Mesodermal cell (in vitro differentiated cells): ENCODE results near the gene KRTAP5-7.

ENCODE experiments used
- H3K27ac ChIP-seq: 2 replicates; pipeline ENCODE4 v1.7.0; 2013; ENCODE audit warnings: mild to moderate bottlenecking, low read depth, low read length, moderate library complexity; ENCODE audit not compliant: severe bottlenecking
- H3K36me3 ChIP-seq: 2 replicates; pipeline ENCODE4 v1.7.1; 2013; ENCODE audit warnings: mild to moderate bottlenecking, low read length, moderate library complexity; ENCODE audit not compliant: control insufficient read depth, insufficient read depth
- H3K4me1 ChIP-seq: one replicate; pipeline ENCODE4 v1.7.1; 2013; ENCODE audit warnings: mild to moderate bottlenecking, low read length; ENCODE audit not compliant: insufficient read depth, control insufficient read depth, poor library complexity, severe bottlenecking
- H3K4me3 ChIP-seq: 2 replicates; pipeline ENCODE4 v1.7.0; 2013; ENCODE audit warnings: low read length, control low read depth, mild to moderate bottlenecking; ENCODE audit not compliant: insufficient read depth, poor library complexity, severe bottlenecking; ENCODE audit errors: extremely low read depth
- H3K9me3 ChIP-seq: 2 replicates; pipeline ENCODE4 v1.7.1; 2013; ENCODE audit warnings: mild to moderate bottlenecking, low read length, moderate library complexity; ENCODE audit not compliant: control insufficient read depth
- WGBS, 2 experiments: methylation state at CpG; one replicate each; pipeline ENCODE4 v1.1.5; 2013; ENCODE audit warnings: missing lambda C conversion rate in 2 of 2; ENCODE audit not compliant: insufficient coverage in 2 of 2; 5-methylcytosine and 5-hydroxymethylcytosine counted together

Gene KRTAP5-7

DNA sequence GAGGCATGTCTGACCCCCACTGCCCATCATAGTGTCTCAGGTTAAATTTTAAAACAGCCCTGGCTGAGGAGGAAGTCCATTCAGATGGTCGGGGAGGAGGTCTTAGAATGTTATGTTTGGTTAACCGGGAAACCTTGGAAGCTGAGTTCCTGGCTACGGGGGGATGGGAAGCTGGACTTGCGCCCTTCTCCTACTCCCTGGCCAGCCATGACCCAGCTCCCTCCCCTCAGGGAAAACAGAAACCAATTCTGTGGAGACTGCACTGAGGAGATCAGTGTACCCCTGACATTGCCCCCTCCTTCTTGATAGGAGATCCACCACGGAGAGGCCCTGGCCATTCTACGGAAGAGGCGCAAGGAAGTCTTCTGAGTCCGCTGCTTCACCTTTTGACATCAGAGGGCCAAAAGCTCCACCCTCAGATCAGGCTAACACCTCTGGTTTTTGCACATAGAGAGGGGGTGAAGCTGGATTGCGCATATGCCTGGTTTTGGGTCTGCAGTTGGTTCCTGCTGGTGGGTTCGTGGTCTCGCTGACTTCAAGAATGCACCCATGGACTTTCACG, 18.4 kb downstream of the KRTAP5-7 start:
- H3K4me3 ChIP-seq: no peak overlapping the region
- WGBS, 2 experiments: 97 to 98% methylated on average over 6 to 8 of the region's 12 CpGs
- peaks cover 4% of the 10 kb centered on the region for H3K9me3 ChIP-seq
- H3K4me1 ChIP-seq: no peaks in the 10 kb centered on the region
- no peaks in the 10 kb centered on the region for H3K36me3 ChIP-seq
- H3K27ac ChIP-seq: no peak overlapping the region

DNA sequence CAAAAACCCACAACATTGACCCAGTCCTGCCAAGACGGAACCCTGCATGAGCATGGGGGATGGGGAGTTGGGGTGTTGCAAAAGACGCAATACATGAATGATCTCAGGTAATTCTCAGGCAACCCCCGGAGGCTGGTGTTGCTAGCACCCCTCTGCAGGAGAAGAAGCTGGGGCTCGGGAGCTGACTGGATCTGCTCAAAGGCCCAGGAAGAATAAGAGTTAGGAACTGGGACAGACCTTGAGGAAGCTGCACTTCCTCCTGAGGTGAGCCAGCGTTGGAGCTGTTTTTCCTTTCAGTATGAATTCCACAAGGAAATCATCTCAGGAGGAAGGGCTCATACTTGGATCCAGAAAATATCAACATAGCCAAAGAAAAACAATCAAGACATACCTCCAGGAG, 21.1 kb downstream of the KRTAP5-7 start, which contains the start of gene KRTAP5-9:
KRTAP5-9 (plus strand) TSS at position 301 of the 400 bp plus-strand sequence. CDS start 238 bp downstream, outside the sequence.
- WGBS, 2 experiments: 89 to 96% methylated on average over 3 to 4 of the region's 5 CpGs
- Histone ChIP-seq H3K36me3 (no peaks in the 10 kb centered on the region), H3K4me1 (no peaks in the 10 kb centered on the region), H3K4me3 (no peak within 1 kb of the TSS), H3K27ac (no peak within 1 kb of the TSS), H3K9me3 (peaks cover 4% of the 10 kb centered on the region)

DNA sequence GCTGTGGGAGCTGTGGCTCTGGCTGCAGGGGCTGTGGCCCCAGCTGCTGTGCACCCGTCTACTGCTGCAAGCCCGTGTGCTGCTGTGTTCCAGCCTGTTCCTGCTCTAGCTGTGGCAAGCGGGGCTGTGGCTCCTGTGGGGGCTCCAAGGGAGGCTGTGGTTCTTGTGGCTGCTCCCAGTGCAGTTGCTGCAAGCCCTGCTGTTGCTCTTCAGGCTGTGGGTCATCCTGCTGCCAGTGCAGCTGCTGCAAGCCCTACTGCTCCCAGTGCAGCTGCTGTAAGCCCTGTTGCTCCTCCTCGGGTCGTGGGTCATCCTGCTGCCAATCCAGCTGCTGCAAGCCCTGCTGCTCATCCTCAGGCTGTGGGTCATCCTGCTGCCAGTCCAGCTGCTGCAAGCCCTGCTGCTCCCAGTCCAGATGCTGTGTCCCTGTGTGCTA, 21.7 kb downstream of the KRTAP5-7 start:
- Histone ChIP-seq H3K27ac (no peak overlapping the region), H3K4me1 (no peaks in the 10 kb centered on the region), H3K9me3 (peaks cover 4% of the 10 kb centered on the region), H3K4me3 (no peak overlapping the region), H3K36me3 (no peaks in the 10 kb centered on the region)
- WGBS, 2 experiments: 73 to 83% methylated on average over 5 of the region's 5 CpGs

DNA sequence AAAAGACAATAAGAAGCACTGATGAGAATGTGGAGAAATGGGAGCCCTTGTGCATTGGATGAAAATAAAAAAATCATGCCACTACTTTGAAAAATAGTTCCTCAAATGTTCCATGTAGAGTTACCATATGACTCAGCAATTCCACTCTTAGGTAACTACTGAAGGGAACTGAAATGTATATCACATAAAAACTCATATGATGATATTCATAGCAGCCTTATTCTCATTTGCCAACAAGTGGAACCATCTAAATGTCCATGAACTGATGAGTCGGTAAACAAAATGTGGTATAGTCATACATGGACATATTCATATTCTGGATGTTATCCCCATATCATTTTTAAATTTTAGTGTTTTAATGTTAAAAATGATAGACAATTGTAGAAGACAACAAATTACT, 24.6 kb downstream of the KRTAP5-7 start:
- H3K4me3 ChIP-seq: no peak overlapping the region
- no peak overlapping the region for H3K27ac ChIP-seq
- no CpG with 5 or more reads among the region's 1 CpG for whole genome bisulfite sequencing, 2 experiments
- peaks cover 2% of the 10 kb centered on the region for H3K9me3 ChIP-seq
- no peaks in the 10 kb centered on the region for H3K4me1 ChIP-seq
- no peaks in the 10 kb centered on the region for H3K36me3 ChIP-seq

DNA sequence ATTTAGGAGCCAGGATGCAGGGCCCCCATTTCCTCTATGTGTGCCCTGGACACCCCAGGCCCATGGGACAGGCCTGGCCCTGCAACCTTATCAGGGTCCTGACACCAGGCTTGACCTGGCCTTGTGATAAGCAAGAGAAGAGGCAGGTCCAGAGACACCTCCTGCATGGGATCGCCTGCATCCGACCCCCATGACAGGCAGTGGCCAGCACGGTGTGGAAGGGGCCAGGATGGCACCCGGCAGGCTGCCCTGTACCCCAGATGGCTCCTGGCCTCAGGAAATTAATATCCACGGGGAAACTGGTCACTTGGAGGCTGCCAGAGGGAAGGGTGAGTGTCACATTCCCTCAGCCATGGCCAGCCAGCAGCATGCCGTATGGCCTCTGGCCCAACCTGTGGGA, 27.9 kb downstream of the KRTAP5-7 start:
- WGBS, 2 experiments: 84 to 98% methylated on average over 6 of the region's 6 CpGs
- Histone ChIP-seq H3K9me3 (no peaks in the 10 kb centered on the region), H3K4me1 (no peaks in the 10 kb centered on the region), H3K4me3 (no peak overlapping the region), H3K27ac (no peak overlapping the region), H3K36me3 (no peaks in the 10 kb centered on the region)

DNA sequence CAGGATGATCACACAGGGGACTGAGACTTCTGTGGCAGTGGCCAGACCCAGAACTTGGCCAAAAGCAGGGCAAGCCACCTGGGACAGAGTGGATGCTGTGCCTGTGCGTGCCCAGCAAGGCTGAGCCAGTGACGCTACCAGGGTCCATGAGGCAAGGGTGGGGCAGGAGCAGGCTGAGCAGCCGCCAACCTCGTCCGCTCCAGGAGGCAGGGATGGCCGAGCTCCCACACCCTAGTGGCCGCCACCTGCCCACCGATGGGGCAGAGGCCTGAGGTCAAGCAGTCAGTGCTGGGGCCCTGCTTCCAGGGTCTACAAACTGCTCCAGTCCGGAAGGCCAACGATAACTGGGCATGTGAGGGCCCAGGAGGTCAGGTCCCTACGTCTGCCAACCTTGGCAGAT, 28.4 kb downstream of the KRTAP5-7 start:
- Histone ChIP-seq H3K27ac (no peak overlapping the region), H3K36me3 (no peaks in the 10 kb centered on the region), H3K9me3 (no peaks in the 10 kb centered on the region), H3K4me1 (no peaks in the 10 kb centered on the region), H3K4me3 (no peak overlapping the region)
- 92 to 98% methylated on average over 9 to 11 of the region's 11 CpGs for WGBS, 2 experiments

- Histone ChIP-seq H3K9me3 (no peaks in the 10 kb centered on the region), H3K27ac (no peak overlapping the region), H3K4me1 (no peaks in the 10 kb centered on the region), H3K4me3 (no peak overlapping the region), H3K36me3 (no peaks in the 10 kb centered on the region)
- 90 to 100% methylated on average over 1 to 3 of the region's 4 CpGs for WGBS, 2 experiments
Measured at GRCh38 chr11:71556018-71556417, 29.0 kb downstream of the KRTAP5-7 start.

- H3K27ac ChIP-seq: no peak overlapping the region
Measured at GRCh38 chr11:71557257-71557656, 30.2 kb downstream of the KRTAP5-7 start.

GRCh38 chr11:71558996-71559395, 31.9 kb downstream of the KRTAP5-7 start:
- 100% methylated on average over 1 of the region's 1 CpG; no CpG with 5 or more reads in 1 of the 2 experiments for WGBS, 2 experiments
- Histone ChIP-seq H3K4me1 (no peaks in the 10 kb centered on the region), H3K4me3 (no peak overlapping the region), H3K9me3 (peaks cover 2% of the 10 kb centered on the region), H3K36me3 (no peaks in the 10 kb centered on the region), H3K27ac (no peak overlapping the region)

More at GRCh38 chr11:71557257-71557656, 30.2 kb downstream of the KRTAP5-7 start:
- H3K36me3 ChIP-seq: no peaks in the 10 kb centered on the region
- H3K4me1 ChIP-seq: no peaks in the 10 kb centered on the region
- H3K9me3 ChIP-seq: peaks cover 2% of the 10 kb centered on the region
- no peak overlapping the region for H3K4me3 ChIP-seq

GRCh38 chr11:71562120-71562519, 35.1 kb downstream of the KRTAP5-7 start:
- Histone ChIP-seq H3K9me3 (peaks cover 2% of the 10 kb centered on the region), H3K4me3 (no peak overlapping the region), H3K4me1 (no peaks in the 10 kb centered on the region), H3K27ac (no peak overlapping the region), H3K36me3 (no peaks in the 10 kb centered on the region)

- Histone ChIP-seq H3K36me3 (no peaks in the 10 kb centered on the region), H3K4me3 (no peak overlapping the region), H3K27ac (no peak overlapping the region), H3K4me1 (no peaks in the 10 kb centered on the region), H3K9me3 (peaks cover 2% of the 10 kb centered on the region)
- WGBS, 2 experiments: 38 to 52% methylated on average over 3 to 7 of the region's 8 CpGs
Measured at GRCh38 chr11:71563406-71563805, 36.3 kb downstream of the KRTAP5-7 start.
